NCI-H446 (cell line): ENCODE measurements around the gene MYO1D.

Experiments used
- DNase-seq, 2 experiments: peaks; one replicate each; lab custom pipeline; 2025; lab: John Stamatoyannopoulos, UW

MYO1D gene

DNA sequence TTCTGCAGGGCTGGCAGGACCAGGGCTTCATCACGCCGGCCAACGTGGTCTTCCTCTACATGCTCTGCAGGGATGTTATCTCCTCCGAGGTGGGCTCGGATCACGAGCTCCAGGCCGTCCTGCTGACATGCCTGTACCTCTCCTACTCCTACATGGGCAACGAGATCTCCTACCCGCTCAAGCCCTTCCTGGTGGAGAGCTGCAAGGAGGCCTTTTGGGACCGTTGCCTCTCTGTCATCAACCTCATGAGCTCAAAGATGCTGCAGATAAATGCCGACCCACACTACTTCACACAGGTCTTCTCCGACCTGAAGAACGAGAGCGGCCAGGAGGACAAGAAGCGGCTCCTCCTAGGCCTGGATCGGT is 388.8 kb downstream of the MYO1D start:
- DNase-seq: no peak

DNA sequence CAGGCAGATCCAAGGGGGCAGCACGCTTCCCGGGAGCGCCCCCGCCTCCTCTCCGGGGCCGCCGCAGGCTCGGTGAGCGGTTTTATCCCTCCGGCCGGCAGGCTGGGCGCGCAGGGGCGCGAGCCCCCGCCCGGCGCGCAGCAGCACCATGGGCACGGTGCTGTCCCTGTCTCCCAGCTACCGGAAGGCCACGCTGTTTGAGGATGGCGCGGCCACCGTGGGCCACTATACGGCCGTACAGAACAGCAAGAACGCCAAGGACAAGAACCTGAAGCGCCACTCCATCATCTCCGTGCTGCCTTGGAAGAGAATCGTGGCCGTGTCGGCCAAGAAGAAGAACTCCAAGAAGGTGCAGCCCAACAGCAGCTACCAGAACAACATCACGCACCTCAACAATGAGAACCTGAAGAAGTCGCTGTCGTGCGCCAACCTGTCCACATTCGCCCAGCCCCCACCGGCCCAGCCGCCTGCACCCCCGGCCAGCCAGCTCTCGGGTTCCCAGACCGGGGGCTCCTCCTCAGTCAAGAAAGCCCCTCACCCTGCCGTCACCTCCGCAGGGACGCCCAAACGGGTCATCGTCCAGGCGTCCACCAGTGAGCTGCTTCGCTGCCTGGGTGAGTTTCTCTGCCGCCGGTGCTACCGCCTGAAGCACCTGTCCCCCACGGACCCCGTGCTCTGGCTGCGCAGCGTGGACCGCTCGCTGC is 389.3 kb downstream of the MYO1D start:
- DNase-seq: no peak

- DNase-seq: no peak
Measured at GRCh38 chr17:32486701-32487472, 390.0 kb downstream of the MYO1D start, which contains the start of gene CDK5R1. TSS of gene CDK5R1 (plus strand) at chr17:32486993. CDS start at chr17:32487621, 628 bp downstream.

DNA sequence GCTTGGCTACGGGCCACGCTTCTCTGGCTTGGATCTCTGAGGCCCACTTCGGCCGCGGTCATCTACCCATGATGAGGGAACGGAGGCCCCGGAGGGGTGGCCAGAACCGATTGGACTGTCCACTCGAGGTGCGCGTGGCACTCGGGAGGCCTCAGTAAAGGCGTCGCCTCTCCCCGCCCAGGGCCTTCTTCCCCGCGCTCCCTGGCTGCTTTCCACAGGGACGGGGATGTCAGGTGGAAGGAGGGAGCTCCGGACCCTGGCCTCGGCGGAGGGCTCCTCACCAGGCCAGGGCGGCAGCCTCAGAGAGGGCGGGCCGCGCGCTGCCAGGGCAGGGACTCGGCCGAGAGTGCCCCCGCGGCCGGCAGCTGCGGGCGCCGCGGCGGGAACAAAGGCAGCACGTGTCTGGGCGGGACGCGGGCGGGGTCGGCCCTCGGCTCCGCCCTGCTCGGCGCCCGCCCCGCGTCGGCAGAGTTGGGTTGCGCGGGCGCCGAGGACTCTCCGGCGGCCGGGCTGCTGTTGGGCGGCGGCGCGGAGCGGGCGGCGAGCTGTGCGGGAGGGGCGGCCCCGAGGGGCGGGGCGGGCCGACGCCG is 390.7 kb downstream of the MYO1D start:
- DNase-seq: peak; percentile 42 to 91

- no peak for DNase-seq
Measured at GRCh38 chr17:32485261-32486110, 391.4 kb downstream of the MYO1D start.

DNA sequence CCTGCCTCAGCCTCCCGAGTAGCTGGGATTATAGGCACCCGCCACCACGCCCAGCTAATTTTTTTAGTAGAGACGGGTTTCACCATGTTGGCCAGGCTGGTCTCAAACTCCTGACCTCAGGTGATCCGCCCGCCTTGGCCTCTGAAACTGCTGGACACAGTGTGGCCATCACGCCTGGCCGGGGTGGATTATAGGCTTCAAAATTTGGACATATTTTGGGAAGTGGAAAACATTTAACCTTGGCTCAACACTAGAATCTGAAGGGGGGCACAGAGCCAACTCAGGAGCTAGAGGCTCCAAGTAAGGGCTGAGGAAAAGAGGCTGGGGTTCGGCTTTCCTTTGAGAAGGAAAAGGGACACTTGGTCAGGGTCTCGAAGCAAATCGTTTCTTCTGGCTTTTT is 392.3 kb downstream of the MYO1D start:
- DNase-seq: peak in 1 of 2 experiments; percentile 27

DNA sequence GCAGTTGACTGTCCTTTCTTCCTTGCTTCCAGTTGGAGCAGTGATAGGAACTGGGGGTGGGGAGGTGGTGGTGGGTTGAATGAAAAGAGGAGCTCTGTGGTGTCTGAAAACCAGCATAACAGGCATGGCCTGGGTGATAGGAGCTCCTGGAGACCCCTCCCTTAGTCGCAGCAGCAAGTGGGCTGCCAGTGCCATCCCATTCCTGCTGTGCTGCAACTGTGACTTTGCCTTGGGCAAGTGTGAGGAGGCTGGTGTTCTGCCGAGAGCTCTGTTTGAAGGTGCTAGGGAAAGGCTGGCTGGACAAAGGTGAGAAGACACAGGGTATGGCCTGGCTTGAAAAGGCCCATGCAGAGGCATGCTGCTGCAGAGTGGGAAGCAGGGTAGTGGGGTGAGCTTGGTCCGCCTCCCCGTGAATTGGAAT is 392.9 kb downstream of the MYO1D start:
- no peak for DNase-seq

DNA sequence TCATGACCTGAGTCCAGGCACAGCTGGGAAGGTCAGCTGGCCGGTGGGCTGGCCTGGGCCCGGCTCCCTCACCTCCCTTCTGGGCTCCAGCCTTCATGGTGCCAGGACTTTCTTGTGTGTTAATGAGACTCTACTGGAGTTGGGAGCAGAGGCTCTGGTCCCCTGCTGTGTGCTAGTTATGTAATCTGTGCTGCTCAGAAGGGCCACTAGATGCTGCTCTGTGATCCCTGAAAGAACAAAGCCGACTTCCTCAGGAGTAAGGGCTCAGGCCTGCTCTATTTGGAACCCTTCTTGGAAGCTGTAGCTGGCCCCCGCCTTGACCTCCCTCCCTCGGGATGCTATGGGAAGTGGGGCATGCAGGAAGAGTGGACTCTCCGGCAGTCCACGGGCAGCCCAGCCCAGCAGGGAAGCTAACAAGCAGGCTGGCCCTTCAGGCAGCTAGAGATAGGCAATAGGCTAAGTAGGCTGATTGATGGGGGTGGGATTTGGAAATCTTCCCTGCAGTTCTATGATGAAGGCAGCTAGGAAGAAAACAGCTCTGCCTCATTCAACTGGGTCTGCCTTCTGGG is 393.4 kb downstream of the MYO1D start:
- DNase-seq: peak; percentile 75 to 87

DNA sequence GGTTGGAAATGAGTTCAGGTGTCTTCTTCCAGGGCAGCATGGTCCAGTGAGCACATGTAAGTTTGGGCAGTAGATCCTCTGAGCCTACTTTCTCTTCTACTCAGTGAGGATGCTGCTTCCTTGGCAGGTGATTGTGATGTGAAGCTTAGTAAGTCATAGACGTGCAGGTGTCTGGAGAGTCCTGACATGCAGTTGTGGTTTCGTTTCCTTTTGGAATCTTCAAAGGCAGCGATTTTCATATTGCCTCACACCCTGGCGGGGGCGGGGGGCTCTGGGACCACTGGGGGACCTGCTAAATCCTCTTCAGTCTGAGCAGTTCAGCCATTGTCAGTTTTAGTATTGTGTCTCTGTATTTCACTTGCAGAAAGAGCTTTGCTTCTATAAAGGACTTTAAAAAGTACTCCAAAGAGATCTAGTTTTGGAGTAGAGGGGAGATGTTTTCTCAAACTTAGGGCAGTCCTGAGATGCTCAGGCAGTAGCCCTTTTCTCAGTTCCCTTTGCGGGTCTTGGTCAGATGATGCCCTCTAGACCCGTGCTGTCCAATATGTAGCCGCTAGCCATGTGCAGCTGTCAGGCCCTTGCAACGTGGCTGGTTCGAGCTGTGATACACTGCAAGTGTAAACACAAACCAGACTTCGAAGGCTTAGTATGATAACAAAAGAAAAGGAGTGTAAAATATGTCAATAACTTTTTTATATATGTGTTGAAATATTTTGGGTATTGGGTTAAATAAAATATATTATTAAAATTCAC is 394.2 kb downstream of the MYO1D start:
- no peak for DNase-seq

DNA sequence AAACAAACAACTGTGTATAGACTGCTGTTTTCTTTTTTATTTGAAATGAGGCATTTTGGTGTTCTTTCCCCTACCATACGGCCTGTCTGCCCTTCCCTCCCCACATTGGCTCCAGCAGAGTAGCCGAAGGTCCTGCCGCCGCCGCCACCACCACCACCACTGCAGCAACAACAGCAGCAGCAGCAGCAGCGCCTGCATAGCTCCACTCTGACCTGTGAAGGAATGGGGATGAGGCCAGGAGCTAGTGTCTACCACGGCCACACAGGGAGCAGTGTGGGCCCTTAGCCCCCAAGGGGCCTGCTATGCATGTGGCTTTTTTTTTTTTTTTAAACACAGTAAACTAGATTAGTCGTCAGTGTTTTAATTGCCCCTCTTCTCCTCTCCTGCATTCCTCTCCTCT is 395.7 kb downstream of the MYO1D start:
- DNase-seq: no peak

- no peak for DNase-seq
Measured at GRCh38 chr17:32479074-32479617, 397.8 kb downstream of the MYO1D start.

DNA sequence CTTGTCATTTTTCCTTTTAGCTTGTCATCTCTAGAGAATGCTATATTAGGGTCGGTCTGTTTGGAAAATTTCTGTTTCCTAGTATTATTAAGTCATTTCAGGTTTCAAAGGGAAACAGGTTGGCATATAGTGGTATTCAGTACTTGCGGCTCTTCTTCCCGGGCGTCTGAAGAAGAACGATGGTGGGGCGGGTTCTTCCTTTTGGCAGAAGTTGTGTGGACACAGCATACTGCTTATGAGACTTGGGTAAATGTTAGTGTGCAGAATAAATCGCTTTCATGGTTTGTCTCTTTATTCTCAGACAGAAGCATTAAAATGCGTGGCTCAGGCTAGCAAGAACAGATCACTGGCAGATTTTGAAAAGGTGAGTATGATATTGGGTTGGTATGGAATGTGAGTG is 399.7 kb downstream of the MYO1D start:
- DNase-seq: no peak

GRCh38 chr17:32475258-32475657 is 401.7 kb downstream of the MYO1D start:
- DNase-seq: no peak

GRCh38 chr17:32471652-32472051 is 405.3 kb downstream of the MYO1D start:
- no peak for DNase-seq

GRCh38 chr17:32470405-32471167 is 406.3 kb downstream of the MYO1D start:
- no peak for DNase-seq

DNA sequence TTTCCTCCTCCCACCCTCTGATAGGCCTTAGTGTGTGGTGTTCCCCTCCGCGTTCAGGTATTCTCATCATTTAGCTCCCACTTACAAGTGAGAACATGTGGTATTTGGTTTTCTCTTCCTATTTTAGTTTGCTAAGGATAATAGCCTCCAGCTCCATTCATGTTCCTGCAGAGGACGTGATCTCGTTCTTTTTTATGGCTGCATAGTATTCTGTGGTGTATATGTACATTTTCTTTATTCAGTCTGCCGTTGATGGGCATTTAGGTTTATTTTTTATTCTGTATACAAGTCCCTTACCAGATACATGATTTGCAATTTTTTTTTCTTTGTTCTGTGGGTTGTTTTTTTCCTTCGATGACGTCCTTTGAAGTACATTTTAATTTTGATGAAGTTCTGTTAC is 409.0 kb downstream of the MYO1D start:
- DNase-seq: no peak

GRCh38 chr17:32464374-32464773 is 412.6 kb downstream of the MYO1D start:
- no peak for DNase-seq

DNA sequence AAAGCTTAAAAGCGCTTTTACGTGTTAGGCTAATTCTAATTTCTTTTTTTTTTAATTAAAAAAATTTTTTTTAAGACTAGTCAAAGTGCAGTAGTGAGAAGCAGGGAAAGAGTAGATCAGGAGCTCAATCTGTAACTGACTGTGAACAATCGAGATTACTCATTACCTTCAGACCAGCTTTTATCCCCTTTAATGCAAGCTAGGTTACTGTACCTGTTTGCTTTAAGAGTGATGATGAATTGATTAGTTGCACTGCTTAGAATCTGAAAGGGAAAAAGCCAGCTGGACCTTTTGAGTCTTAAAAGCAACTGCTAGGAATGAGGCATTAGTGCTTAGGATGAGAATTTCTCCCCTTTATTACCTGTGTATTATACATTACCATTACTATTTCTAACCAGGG is 413.6 kb downstream of the MYO1D start:
- no peak for DNase-seq

DNA sequence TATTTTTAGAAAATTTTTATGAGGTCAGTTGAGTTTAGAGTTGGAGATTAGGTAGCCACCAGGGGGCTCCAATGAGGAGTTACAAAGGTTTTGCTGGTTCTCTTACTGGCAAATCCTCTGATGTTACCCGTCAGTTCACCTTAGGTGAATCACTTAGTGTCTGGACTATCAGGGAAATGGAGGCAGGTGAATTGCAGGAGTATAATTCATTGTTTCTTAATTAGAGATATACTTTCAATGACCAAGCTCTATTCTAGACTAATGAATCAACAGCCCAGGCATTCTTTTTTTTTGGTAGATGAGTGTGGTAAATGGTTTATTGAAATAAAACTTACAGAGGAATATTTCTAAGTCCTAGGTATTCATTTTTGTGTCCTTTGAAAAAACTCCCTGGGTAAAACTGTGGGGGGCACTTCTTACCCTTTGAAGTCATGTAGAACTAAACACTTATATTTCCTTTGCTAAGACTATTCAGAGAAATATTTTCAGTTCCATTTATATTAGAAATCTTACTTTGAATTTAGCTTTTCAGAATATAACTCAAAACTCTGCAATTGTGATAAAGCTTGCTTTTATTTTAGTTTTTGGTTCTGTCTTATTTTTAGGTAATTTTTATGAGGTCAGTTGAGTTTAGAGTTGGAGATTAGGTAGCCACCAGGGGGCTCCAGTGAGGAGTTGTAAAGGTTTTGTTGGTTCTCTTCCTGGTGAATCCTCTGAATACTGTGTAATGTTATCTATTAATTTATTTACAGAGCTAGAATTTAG is 414.9 kb downstream of the MYO1D start:
- DNase-seq: peak; percentile 16 to 58
